Fibroblast of villous mesenchyme (primary cell): ENCODE data around the gene BTG2. TPM values are rescaled to one million over a fixed set of nuclear protein-coding genes. Genes with fewer than 3 reads are reported as not detected.

ENCODE experiments used
- DNase-seq: peaks from one replicate; pipeline ENCODE4 v3.0.0-alpha.2; 2010; ENCODE audit warnings: low read depth
- H3K4me3 ChIP-seq: 2 replicates; pipeline ENCODE4 v1.5.1; 2011; ENCODE audit warnings: low read depth, mild to moderate bottlenecking, low read length
- total RNA-seq: library from RNA; depleted of rRNA; stranded (reverse); fragments of >200 nt; gene quantifications from 2 replicates; pipeline ENCODE4 v1.2.3, GENCODE V29; 2012
- TF ChIP-seq, protein P1 (sequence below): IDR thresholded peaks from 2 replicates; pipeline ENCODE4 v1.5.1; 2012; ENCODE audit warnings: low read depth, mild to moderate bottlenecking, low read length; ENCODE audit not compliant: insufficient read depth

The BTG2 gene
- total RNA-seq, 1 donor: 13.8 TPM

DNA sequence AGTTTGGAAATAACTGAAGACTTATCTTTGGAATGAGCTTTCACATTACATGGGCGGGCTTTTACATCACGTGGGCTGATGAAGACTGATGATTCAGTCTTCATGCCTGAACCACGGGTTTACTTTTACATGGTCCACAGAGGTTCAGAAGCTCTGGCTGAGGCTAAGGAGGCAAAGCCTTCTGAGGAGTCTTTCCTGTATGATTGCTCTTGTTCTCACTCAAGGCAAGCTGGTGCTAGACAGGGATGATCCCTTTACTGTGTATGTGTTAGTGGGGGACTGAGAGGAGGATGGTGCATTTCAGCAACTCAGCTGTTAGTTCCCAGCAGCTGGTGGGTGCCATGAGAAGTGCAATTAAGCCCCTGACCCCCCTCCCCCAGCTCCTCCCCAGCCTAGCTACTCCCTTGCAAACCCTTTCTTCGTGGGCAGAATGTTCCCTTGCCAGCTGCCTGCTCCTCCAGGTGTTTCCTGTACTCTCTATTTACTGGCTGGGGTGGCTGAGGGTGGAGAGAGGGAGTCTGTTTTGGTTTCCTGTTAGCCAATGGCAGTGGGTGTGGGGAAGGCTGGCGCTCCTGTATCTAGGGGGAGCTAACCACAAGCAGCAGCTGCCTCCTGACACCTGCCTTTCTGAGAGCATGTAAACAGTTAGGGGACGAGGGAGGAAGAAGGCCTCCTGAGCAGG lies 15.4 kb downstream of the BTG2 start:
- peak; percentile 70 for DNase-seq
- no peak overlapping the region for H3K4me3 ChIP-seq
- TF ChIP-seq, protein P1, sequence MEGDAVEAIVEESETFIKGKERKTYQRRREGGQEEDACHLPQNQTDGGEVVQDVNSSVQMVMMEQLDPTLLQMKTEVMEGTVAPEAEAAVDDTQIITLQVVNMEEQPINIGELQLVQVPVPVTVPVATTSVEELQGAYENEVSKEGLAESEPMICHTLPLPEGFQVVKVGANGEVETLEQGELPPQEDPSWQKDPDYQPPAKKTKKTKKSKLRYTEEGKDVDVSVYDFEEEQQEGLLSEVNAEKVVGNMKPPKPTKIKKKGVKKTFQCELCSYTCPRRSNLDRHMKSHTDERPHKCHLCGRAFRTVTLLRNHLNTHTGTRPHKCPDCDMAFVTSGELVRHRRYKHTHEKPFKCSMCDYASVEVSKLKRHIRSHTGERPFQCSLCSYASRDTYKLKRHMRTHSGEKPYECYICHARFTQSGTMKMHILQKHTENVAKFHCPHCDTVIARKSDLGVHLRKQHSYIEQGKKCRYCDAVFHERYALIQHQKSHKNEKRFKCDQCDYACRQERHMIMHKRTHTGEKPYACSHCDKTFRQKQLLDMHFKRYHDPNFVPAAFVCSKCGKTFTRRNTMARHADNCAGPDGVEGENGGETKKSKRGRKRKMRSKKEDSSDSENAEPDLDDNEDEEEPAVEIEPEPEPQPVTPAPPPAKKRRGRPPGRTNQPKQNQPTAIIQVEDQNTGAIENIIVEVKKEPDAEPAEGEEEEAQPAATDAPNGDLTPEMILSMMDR: no peak

DNA sequence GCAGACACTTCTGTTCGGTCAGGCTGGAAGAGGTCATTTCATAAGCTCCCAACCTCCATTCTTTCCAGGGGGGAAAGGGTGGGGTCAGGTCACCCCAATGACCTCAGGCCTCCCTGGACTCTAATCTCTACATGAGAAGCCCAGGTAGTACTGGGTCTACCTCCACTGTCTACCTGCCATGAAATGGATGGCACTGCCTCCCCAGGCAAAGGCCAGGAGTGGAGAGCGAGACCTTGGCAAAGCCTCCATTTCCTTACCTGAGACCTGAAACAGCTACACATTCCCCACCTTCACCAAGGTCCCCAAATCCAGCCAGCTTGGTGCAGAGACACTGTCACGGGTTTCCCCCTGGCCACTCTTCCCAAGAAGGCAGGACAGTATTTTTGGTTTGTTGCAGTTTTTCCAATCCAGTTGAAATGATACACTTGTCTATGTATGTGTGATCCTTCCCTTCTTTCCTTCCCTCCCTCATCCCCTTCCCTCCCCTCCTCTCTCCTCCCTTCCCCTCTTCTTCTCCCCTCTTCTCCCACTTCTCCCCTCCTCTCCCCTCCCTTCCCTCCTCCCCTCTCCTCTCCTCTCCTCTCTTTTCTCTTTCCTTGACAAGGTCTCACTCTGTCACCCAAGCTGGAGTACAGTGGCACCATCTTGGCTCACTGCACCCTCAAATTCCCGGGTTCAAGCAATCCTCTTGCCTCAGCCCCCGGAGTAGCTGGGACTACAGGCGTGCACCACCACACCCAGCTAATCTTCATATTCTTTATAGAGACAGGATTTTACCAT lies 16.1 kb downstream of the BTG2 start:
- DNase-seq: no peak
- no peak overlapping the region for H3K4me3 ChIP-seq
- TF ChIP-seq, protein P1: no peak

DNA sequence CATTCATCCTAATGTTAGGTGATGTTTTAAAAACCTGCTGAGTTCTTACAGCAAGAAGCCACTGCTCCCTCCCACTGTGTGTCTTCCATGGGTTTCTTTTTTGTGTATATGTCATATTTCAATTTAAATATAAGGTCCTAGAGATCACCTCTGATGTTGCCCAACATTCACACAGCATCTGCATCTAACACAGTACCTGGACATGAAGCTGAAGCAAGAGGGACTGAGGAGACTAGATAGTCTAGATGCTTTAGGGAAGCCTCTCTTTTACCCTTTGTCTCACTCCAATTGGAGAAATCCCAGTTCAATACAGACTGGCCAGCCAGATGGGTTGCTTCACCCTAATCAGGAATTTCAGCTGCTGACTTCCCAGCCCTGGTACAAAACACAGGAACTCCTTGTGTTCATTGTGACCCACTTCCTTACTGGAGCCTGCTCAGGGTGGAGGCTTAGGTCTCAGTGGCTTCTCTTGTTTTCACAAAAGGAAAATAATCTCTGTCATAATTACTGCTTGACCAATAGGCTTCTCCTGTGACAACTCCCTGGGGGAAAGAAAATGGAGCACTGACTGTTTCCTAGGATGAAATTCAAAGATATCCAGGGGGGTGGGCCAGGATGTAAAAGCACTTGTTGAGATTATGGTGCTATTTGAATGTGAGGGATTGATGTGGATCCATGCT lies 17.3 kb downstream of the BTG2 start:
- H3K4me3 ChIP-seq: no peak overlapping the region
- peak; percentile 28 for DNase-seq
- TF ChIP-seq, protein P1: no peak

DNA sequence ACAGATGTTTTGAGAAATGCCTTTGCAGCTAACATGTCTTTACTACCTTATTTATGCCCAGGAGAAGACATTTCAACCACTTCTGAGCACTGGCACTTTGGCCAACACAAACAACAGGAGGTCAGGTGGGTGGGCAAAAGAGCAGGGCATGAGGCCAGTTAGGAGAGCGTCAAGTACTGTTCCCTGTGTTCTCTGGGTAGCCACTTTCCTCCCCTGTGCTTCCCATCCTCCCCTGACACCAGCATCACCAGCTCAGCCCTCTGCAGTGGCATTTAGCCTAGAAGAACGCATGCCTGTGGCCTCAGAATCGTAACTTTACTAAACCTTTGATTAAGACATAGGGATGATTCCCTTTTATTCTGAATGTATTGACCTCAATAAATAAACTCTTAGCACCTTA lies 18.3 kb downstream of the BTG2 start:
- DNase-seq: no peak
- TF ChIP-seq, protein P1: no peak

DNA sequence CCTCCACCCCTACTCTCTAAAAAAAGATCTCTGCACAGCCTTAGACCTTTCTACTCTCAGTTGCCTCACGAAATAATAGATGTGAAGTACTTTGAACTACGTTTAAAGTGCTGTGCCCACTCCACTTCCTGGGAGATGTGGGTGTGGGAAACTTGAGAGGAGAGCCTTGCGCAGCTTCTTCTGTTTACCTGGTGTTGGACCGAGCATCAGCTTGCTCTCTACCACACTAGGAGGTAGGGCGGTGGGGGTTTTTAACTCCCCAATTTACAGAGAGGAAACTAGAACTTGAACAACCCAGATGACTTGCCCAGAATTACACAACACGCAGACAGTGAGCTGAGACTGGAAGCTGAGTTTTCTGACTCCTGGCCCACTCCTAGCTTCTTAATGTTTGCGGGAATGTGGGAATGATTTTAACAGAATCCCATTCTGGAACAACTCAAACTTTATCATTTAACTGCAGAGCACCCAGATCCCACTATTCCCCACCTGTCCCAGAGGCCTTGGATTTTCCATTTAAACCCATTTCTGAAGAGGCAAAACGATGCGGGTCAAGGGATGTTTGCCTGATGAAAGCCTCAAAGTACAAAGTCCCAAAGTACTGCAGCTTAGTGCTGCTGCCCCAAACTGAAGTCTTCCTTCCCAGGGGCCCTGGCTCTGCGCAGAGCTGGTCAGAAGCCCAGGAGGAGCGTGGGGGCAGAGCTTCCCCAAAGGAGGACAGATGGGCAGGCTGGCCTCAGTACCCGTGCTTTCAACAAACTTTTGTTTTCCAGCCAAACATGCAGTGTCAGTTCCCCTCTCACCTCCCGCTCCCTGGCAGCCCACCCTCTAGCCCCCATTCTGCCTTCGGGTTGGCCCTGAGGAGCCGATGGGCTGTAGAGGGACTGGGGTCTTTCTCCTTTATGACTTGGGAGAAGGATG lies 19.0 kb downstream of the BTG2 start:
- TF ChIP-seq, protein P1: no peak
- H3K4me3 ChIP-seq: no peak overlapping the region
- no peak for DNase-seq

More for the DNA sequence above, 18.3 kb downstream of the BTG2 start:
- H3K4me3 ChIP-seq: no peak overlapping the region

DNA sequence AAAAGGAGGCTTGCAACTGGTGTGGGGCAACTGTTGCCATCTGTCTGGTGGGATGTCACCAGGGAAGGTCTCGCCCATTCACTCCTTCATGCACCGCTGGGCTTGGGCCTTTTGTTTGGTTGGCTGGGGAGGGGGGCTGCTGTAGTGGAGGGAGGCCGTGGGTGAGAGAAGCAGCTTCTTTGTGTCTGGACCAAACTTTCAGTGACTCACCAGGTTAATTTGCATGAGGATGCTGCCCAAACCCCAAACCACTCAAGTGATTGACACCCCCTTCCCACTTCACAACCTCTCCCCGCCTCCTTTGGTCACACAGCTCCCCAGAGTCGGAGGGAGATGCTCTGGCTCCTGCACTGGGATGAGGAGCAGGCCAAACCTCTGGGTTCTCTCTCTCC lies 19.7 kb downstream of the BTG2 start:
- TF ChIP-seq, protein P1: no peak
- no peak for DNase-seq
- H3K4me3 ChIP-seq: no peak overlapping the region
